GM12878 (cell line): ENCODE data around the gene CLPX. TPM values are rescaled to one million over a fixed set of nuclear protein-coding genes. Genes with fewer than 3 reads are reported as not detected.

Experiments
- ATAC-seq: fragments of 200-7000 bp; cut with Tn5 transposase; 3 replicates; pipeline ENCODE4 v1.9.1; 2020; ENCODE audit warnings: mild to moderate bottlenecking, moderate library complexity
- BruUV-seq: library from RNA; stranded (reverse); fragments of 400-500 nt; replicated peaks from 2 replicates; lab custom pipeline; 2021; lab: Mats Ljungman, UMichigan
- CTCF ChIA-PET: fragments of 300-600 bp; sonication (Branson Sonifier 250); formaldehyde crosslinking; extraction: SDS; loops from one replicate; lab custom pipeline; 2021; ENCODE audit warnings: inconsistent platforms; lab: Yijun Ruan, JAX
- POLR2A ChIA-PET: fragments of 350-600 bp; formaldehyde crosslinking; extraction: SDS; loops from one replicate; lab custom pipeline; 2021; ENCODE audit warnings: inconsistent platforms; lab: Charles Lee
- RAD21 ChIA-PET: fragments of 300-600 bp; sonication (Branson Sonifier 250); formaldehyde crosslinking; loops from one replicate; lab custom pipeline; 2023; ENCODE audit warnings: antibody characterized with exemption; ENCODE audit not compliant: unreplicated experiment; lab: Charles Lee
- SMC1A ChIA-PET: fragments of 300-600 bp; sonication (Branson Sonifier 250); formaldehyde crosslinking; loops from one replicate; lab custom pipeline; 2023; ENCODE audit not compliant: unreplicated experiment, uncharacterized antibody; lab: Charles Lee
- DNase-seq: peaks from one replicate; pipeline ENCODE4 v3.0.0-alpha.2; 2011; ENCODE audit warnings: low read depth, low spot score
- FAIRE-seq: peaks from 3 replicates; lab custom pipeline; 2011; peaks lifted over from hg19 to GRCh38; lab: Jason Lieb, UNC
- H2AFZ ChIP-seq: 2 replicates; pipeline ENCODE4 v1.6.0; 2011; ENCODE audit warnings: low read depth, low read length, control low read depth; ENCODE audit not compliant: control insufficient read depth
- H3K27ac ChIP-seq: 2 replicates; pipeline ENCODE4 v1.5.1; 2011; ENCODE audit warnings: control low read depth; ENCODE audit not compliant: control insufficient read depth, insufficient read depth
- H3K27me3 ChIP-seq, 2 experiments: replicated peaks in 1 of 2; 2 replicates each; pipeline versions ENCODE4 v1.6.0 to v1.6.1; 2011; ENCODE audit warnings: low read length in 1 of 2; ENCODE audit not compliant: control insufficient read depth in 2 of 2, insufficient read depth in 2 of 2
- H3K36me3 ChIP-seq, 2 experiments: 2 replicates each; pipeline ENCODE4 v1.5.1; 2011; ENCODE audit warnings: low read length in 1 of 2; ENCODE audit not compliant: control insufficient read depth in 2 of 2, insufficient read depth in 2 of 2
- H3K4me1 ChIP-seq: 2 replicates; pipeline ENCODE4 v1.6.1; 2011; ENCODE audit warnings: mild to moderate bottlenecking, low read length, moderate library complexity, mixed read lengths; ENCODE audit not compliant: control insufficient read depth, insufficient read depth
- H3K4me2 ChIP-seq: 2 replicates; pipeline ENCODE4 v1.6.0; 2011; ENCODE audit warnings: control low read depth; ENCODE audit not compliant: control insufficient read depth, insufficient read depth
- H3K4me3 ChIP-seq: fragments of 200-600 bp; sonication (generic); 2 replicates; pipeline ENCODE4 v1.5.1; 2016
- H3K79me2 ChIP-seq: 2 replicates; pipeline ENCODE4 v1.6.0; 2011; ENCODE audit warnings: low read length; ENCODE audit not compliant: control insufficient read depth, insufficient read depth
- H3K9ac ChIP-seq: 2 replicates; pipeline ENCODE4 v1.8.0; 2011; ENCODE audit warnings: low read length, control low read depth, mixed read lengths; ENCODE audit not compliant: control insufficient read depth, insufficient read depth
- H3K9me3 ChIP-seq: replicated peaks from 3 replicates; pipeline ENCODE4 v1.5.1; 2011; ENCODE audit warnings: mild to moderate bottlenecking, low read length; ENCODE audit not compliant: control insufficient read depth, insufficient read depth
- H4K20me1 ChIP-seq: 2 replicates; pipeline ENCODE4 v1.6.0; 2011; ENCODE audit not compliant: control insufficient read depth, insufficient read depth
- ATF7 ChIP-seq: fragments of 450-650 bp; IDR thresholded peaks from 2 replicates; pipeline ENCODE4 v1.6.1; 2016; ENCODE audit warnings: low read depth, mild to moderate bottlenecking
- ESRRA ChIP-seq: IDR thresholded peaks from 2 replicates; pipeline ENCODE4 v1.6.1; 2012; ENCODE audit warnings: mild to moderate bottlenecking, low read length, improper control_type of control experiment
- RCOR1 ChIP-seq: conservative IDR thresholded peaks from 2 replicates; pipeline ENCODE4 v1.6.1; 2012; ENCODE audit warnings: low read depth, low read length, improper control_type of control experiment
- TCF7 ChIP-seq: IDR thresholded peaks from 2 replicates; pipeline ENCODE4 v1.6.1; 2014; ENCODE audit warnings: antibody characterized with exemption, borderline replicate concordance
- WGBS: methylation state at CpG from one replicate; pipeline ENCODE4 v1.1.6; 2016; ENCODE audit warnings: low lambda C conversion rate; ENCODE audit not compliant: insufficient replicate concordance, insufficient coverage; ENCODE audit errors: missing lambda C conversion rate; 5-methylcytosine and 5-hydroxymethylcytosine counted together
- in situ Hi-C: fragments of 300-500 bp; cut with MboI; formaldehyde crosslinking; loops from 9 replicates; pipeline ENCODE4 v1.14.3; 2018; ENCODE audit warnings: mixed read lengths
- intact Hi-C: fragments of 100-400 bp; cut with micrococcal nuclease; formaldehyde crosslinking; loops from one replicate; pipeline ENCODE4 v1.14.2; 2022; ENCODE audit not compliant: unreplicated experiment
- polyA plus RNA-seq, 11 experiments: library from polyadenylated mRNA; depleted of rRNA in 4 of 11; unstranded in 6 of 11; stranded (reverse) in 5 of 11; fragments of >200 nt; fragmentation: Nextera tagmentation in 4 of 11; fragmentation: Illumina TruSeq in 1 of 11; extraction: Ambion mirVana in 4 of 11; extraction: Trizol in 1 of 11; gene quantifications; 1 replicate in 1 of 11; 2 replicates in 10 of 11; pipeline versions ENCODE4 v1.2.1 to v1.2.3, GENCODE V29; 2011 to 2016; ENCODE audit warnings: inconsistent platforms in 2 of 11, missing spikeins in 2 of 11, low read depth in 1 of 11
- total RNA-seq, 4 experiments: library from RNA; depleted of rRNA in 3 of 4; stranded (reverse); fragments of >200 nt in 3 of 4; fragmentation: Illumina TruSeq in 1 of 4; extraction: Trizol in 1 of 4; gene quantifications; 2 replicates each; pipeline versions ENCODE4 v1.2.1 to v1.2.3, GENCODE V29; 2013 to 2021
- TF ChIP-seq, protein P1 (sequence below): fragments of 450-650 bp; formaldehyde crosslinking; IDR thresholded peaks from 2 replicates; pipeline ENCODE4 v1.5.0; 2022; ENCODE audit warnings: mild to moderate bottlenecking, missing genetic modification characterization
- TF ChIP-seq, protein P2 (sequence below), 3 experiments: IDR thresholded peaks in 2 of 3; conservative IDR thresholded peaks in 1 of 3; 2 replicates each; pipeline ENCODE4 v1.5.1; 2011; ENCODE audit warnings: low read depth in 3 of 3, low read length in 3 of 3, mild to moderate bottlenecking in 3 of 3, control low read depth in 2 of 3, moderate library complexity in 2 of 3, inconsistent platforms in 1 of 3, mixed read lengths in 1 of 3; ENCODE audit not compliant: control insufficient read depth in 2 of 3, insufficient read depth in 1 of 3; ENCODE audit errors: extremely low read depth in 1 of 3

CLPX gene
- total and polyA plus RNA-seq, 10 of the 15 experiments (the other 5 are each of a cell fraction or from before 2014, with no cell fraction given): 10.1 to 57.4 (median 31.3) TPM

DNA sequence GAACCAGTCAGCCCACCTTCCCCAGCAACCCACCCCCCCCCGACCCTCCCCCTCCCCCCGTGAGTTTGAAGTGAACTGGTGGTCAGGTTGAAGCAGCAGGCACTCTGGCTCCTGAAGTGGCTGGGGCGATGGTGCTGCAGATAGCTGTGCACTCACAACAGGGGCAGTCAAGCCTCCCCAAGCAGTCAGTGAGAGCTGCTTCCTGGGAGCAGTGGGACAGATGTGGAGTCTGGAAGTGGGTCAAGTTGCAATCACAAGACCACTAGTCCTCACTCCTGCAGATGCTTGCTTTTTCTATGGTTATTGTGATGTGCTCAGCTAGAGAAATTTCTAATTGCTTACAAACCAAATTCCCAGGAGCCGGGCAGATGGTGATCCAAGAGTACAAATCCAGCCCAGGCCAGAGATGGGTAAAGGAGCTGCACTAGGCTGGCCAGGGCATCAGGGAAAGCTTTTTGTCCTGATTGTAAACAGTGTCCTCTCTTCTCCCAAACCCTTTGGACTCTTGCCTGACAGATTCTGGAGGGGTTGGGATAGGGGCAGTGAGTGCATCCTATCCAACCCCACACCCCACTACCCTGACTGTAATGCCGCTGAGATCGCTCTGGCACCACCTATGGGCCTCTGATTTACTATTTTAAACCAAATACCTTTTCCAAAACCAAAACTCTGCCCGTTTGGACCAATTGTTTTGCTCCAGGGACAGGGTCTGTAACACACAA, 9.8 kb upstream of the CLPX start:
- Histone ChIP-seq H3K4me2 (no peak overlapping the region), H2AFZ (no peak overlapping the region), H3K4me3 (no peak overlapping the region), H3K9ac (no peak overlapping the region), H3K36me3 (no peaks in the 10 kb centered on the region), H3K27ac (no peak overlapping the region), H3K9me3 (no peaks in the 10 kb centered on the region), H3K4me1 (no peaks in the 10 kb centered on the region), H3K79me2 (no peaks in the 10 kb centered on the region), H4K20me1 (no peaks in the 10 kb centered on the region), H3K27me3 (no peaks in the 10 kb centered on the region)
- DNase-seq (no peak), FAIRE-seq (no peak), ATAC-seq (no peak)
- POLR2A ChIA-PET: interaction anchor here (1.1 kb wide), 1 partner anchor 9 kb away, joined by 3 read pairs; the partner anchor contains the start of gene CLPX
- intact Hi-C loops: no loop called here
- SMC1A ChIA-PET: interaction anchor here (1.9 kb wide), 1 partner anchor 20 kb away, joined by 6 read pairs; no protein-coding TSS in a partner anchor
- CTCF ChIA-PET: interaction anchor here (1.3 to 1.9 kb wide), 4 partner anchors 13 to 191 kb away, joined by 3 to 12 read pairs (median 4); no protein-coding TSS in a partner anchor
- no TSS peak for BruUV-seq
- WGBS: 53% methylated on average over 4 of the region's 7 CpGs
- in situ Hi-C loops: no loop called here
- RAD21 ChIA-PET: no interaction called here
- TF ChIP-seq, protein P1, sequence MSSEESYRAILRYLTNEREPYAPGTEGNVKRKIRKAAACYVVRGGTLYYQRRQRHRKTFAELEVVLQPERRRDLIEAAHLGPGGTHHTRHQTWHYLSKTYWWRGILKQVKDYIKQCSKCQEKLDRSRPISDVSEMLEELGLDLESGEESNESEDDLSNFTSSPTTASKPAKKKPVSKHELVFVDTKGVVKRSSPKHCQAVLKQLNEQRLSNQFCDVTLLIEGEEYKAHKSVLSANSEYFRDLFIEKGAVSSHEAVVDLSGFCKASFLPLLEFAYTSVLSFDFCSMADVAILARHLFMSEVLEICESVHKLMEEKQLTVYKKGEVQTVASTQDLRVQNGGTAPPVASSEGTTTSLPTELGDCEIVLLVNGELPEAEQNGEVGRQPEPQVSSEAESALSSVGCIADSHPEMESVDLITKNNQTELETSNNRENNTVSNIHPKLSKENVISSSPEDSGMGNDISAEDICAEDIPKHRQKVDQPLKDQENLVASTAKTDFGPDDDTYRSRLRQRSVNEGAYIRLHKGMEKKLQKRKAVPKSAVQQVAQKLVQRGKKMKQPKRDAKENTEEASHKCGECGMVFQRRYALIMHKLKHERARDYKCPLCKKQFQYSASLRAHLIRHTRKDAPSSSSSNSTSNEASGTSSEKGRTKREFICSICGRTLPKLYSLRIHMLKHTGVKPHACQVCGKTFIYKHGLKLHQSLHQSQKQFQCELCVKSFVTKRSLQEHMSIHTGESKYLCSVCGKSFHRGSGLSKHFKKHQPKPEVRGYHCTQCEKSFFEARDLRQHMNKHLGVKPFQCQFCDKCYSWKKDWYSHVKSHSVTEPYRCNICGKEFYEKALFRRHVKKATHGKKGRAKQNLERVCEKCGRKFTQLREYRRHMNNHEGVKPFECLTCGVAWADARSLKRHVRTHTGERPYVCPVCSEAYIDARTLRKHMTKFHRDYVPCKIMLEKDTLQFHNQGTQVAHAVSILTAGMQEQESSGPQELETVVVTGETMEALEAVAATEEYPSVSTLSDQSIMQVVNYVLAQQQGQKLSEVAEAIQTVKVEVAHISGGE (CRISPR knock-in tag): no peak
- TF ChIP-seq, protein P2, sequence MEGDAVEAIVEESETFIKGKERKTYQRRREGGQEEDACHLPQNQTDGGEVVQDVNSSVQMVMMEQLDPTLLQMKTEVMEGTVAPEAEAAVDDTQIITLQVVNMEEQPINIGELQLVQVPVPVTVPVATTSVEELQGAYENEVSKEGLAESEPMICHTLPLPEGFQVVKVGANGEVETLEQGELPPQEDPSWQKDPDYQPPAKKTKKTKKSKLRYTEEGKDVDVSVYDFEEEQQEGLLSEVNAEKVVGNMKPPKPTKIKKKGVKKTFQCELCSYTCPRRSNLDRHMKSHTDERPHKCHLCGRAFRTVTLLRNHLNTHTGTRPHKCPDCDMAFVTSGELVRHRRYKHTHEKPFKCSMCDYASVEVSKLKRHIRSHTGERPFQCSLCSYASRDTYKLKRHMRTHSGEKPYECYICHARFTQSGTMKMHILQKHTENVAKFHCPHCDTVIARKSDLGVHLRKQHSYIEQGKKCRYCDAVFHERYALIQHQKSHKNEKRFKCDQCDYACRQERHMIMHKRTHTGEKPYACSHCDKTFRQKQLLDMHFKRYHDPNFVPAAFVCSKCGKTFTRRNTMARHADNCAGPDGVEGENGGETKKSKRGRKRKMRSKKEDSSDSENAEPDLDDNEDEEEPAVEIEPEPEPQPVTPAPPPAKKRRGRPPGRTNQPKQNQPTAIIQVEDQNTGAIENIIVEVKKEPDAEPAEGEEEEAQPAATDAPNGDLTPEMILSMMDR (IDR thresholded peaks at IDR 0.05 in 2 of 3, conservative IDR thresholded peaks at IDR 0.05 in 1 of 3; ENCODE audit: control insufficient read depth in 2 of 3, extremely low read depth in 1 of 3, insufficient read depth in 1 of 3, low read depth in 3 of 3, low read length in 3 of 3): no peak
- TF ChIP-seq ATF7: no peak
- no peak for TF ChIP-seq TCF7
- no peak for TF ChIP-seq ESRRA
- no peak for TF ChIP-seq RCOR1
